ENCODE data around the gene ATRX. TPM values are rescaled to one million over a fixed set of nuclear protein-coding genes. Genes with fewer than 3 reads are reported as not detected.

ATRX gene
- polyA plus RNA-seq, 1 of the 3 experiments (the other 2 are of a cell fraction), result 27.6 TPM

DNA sequence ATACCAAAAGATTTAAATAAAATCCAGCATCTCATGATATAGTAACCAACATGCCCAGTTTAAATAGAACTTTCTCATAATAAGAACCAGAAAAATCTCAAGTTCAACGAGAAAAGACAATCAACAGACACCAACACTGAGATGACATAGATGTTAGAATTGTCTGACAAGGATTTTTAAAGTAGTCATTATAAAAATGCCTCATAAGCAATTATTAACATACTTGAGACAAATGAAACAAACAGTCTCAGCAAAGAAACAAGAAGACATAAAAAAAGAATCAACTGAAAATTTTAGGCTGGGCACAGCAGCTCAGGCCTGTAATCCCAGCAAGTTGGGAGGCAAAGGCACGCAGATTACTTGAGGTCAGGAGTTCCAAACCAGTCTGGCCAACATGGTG, 220.7 kb downstream of the ATRX start:
- no peaks in the 10 kb centered on the region for H3K4me1 ChIP-seq (ENCODE audit: control insufficient read depth in 1 of 2, insufficient read depth in 2 of 2, low read depth in 1 of 2, low read length in 1 of 2)
- no peak overlapping the region for H3K4me3 ChIP-seq (ENCODE audit: low read depth in 2 of 2, low read length in 1 of 2)
- H4K20me1 ChIP-seq (ENCODE audit: insufficient read depth), result no peaks in the 10 kb centered on the region
- no peaks in the 10 kb centered on the region for H3F3A ChIP-seq (replicated peaks; ENCODE audit: insufficient read depth)
- ChIA-PET CTCF (interaction anchor here (0.9 to 1.1 kb wide), 2 partner anchors 11 to 65 kb away, joined by 3 read pairs; no protein-coding TSS in a partner anchor), POLR2A (no interaction called here)
- no peak overlapping the region for H3K27ac ChIP-seq (ENCODE audit: low read depth in 2 of 2, low read length in 1 of 2)
- no peak overlapping the region for H2AFZ ChIP-seq (ENCODE audit: low read depth)
- TF ChIP-seq YY1 (IDR thresholded peaks at IDR 0.05; ENCODE audit: low read depth) (no peak), RCOR1 (IDR thresholded peaks at IDR 0.05; ENCODE audit: low read length) (no peak), FOSL2 (IDR thresholded peaks at IDR 0.05; ENCODE audit: borderline replicate concordance, low read depth) (no peak), RAD21 (IDR thresholded peaks at IDR 0.05; ENCODE audit: low read length) (no peak), RFX5 (IDR thresholded peaks at IDR 0.05; ENCODE audit: low read length) (no peak), ELF1 (IDR thresholded peaks at IDR 0.05) (no peak), NRF1 (IDR thresholded peaks at IDR 0.05; ENCODE audit: low read depth, low read length) (no peak), GATA2 (CRISPR knock-in tag; IDR thresholded peaks at IDR 0.05) (no peak), EP300 (IDR thresholded peaks at IDR 0.05; ENCODE audit: borderline replicate concordance in 1 of 2, low read depth in 1 of 2, low read length in 1 of 2) (no peak), MXI1 (IDR thresholded peaks at IDR 0.05; ENCODE audit: low read depth, low read length) (no peak), EZH2phosphoT487 (IDR thresholded peaks at IDR 0.05; ENCODE audit: borderline replicate concordance, low read depth) (no peak), FOXJ3 (CRISPR knock-in tag; IDR thresholded peaks at IDR 0.05) (no peak), JUND (IDR thresholded peaks at IDR 0.05) (no peak)
- TF ChIP-seq, protein P1, sequence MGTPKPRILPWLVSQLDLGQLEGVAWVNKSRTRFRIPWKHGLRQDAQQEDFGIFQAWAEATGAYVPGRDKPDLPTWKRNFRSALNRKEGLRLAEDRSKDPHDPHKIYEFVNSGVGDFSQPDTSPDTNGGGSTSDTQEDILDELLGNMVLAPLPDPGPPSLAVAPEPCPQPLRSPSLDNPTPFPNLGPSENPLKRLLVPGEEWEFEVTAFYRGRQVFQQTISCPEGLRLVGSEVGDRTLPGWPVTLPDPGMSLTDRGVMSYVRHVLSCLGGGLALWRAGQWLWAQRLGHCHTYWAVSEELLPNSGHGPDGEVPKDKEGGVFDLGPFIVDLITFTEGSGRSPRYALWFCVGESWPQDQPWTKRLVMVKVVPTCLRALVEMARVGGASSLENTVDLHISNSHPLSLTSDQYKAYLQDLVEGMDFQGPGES (IDR thresholded peaks at IDR 0.05; ENCODE audit: low read depth, low read length), result no peak
- TF ChIP-seq, protein P2, sequence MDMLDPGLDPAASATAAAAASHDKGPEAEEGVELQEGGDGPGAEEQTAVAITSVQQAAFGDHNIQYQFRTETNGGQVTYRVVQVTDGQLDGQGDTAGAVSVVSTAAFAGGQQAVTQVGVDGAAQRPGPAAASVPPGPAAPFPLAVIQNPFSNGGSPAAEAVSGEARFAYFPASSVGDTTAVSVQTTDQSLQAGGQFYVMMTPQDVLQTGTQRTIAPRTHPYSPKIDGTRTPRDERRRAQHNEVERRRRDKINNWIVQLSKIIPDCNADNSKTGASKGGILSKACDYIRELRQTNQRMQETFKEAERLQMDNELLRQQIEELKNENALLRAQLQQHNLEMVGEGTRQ (IDR thresholded peaks at IDR 0.05; ENCODE audit: borderline replicate concordance, low read depth, low read length), result no peak
- TF ChIP-seq, protein P3, sequence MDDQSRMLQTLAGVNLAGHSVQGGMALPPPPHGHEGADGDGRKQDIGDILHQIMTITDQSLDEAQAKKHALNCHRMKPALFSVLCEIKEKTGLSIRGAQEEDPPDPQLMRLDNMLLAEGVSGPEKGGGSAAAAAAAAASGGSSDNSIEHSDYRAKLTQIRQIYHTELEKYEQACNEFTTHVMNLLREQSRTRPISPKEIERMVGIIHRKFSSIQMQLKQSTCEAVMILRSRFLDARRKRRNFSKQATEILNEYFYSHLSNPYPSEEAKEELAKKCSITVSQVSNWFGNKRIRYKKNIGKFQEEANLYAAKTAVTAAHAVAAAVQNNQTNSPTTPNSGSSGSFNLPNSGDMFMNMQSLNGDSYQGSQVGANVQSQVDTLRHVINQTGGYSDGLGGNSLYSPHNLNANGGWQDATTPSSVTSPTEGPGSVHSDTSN (IDR thresholded peaks at IDR 0.05), result no peak
- TF ChIP-seq, protein P4, sequence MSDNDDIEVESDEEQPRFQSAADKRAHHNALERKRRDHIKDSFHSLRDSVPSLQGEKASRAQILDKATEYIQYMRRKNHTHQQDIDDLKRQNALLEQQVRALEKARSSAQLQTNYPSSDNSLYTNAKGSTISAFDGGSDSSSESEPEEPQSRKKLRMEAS (IDR thresholded peaks at IDR 0.05; ENCODE audit: low read depth), result no peak
- TF ChIP-seq, protein P5, sequence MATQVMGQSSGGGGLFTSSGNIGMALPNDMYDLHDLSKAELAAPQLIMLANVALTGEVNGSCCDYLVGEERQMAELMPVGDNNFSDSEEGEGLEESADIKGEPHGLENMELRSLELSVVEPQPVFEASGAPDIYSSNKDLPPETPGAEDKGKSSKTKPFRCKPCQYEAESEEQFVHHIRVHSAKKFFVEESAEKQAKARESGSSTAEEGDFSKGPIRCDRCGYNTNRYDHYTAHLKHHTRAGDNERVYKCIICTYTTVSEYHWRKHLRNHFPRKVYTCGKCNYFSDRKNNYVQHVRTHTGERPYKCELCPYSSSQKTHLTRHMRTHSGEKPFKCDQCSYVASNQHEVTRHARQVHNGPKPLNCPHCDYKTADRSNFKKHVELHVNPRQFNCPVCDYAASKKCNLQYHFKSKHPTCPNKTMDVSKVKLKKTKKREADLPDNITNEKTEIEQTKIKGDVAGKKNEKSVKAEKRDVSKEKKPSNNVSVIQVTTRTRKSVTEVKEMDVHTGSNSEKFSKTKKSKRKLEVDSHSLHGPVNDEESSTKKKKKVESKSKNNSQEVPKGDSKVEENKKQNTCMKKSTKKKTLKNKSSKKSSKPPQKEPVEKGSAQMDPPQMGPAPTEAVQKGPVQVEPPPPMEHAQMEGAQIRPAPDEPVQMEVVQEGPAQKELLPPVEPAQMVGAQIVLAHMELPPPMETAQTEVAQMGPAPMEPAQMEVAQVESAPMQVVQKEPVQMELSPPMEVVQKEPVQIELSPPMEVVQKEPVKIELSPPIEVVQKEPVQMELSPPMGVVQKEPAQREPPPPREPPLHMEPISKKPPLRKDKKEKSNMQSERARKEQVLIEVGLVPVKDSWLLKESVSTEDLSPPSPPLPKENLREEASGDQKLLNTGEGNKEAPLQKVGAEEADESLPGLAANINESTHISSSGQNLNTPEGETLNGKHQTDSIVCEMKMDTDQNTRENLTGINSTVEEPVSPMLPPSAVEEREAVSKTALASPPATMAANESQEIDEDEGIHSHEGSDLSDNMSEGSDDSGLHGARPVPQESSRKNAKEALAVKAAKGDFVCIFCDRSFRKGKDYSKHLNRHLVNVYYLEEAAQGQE (IDR thresholded peaks at IDR 0.05; ENCODE audit: low read depth, low read length), result no peak
- TF ChIP-seq, protein P6, sequence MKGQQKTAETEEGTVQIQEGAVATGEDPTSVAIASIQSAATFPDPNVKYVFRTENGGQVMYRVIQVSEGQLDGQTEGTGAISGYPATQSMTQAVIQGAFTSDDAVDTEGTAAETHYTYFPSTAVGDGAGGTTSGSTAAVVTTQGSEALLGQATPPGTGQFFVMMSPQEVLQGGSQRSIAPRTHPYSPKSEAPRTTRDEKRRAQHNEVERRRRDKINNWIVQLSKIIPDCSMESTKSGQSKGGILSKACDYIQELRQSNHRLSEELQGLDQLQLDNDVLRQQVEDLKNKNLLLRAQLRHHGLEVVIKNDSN (IDR thresholded peaks at IDR 0.05; ENCODE audit: borderline replicate concordance, low read depth), result no peak
- TF ChIP-seq, protein P7, sequence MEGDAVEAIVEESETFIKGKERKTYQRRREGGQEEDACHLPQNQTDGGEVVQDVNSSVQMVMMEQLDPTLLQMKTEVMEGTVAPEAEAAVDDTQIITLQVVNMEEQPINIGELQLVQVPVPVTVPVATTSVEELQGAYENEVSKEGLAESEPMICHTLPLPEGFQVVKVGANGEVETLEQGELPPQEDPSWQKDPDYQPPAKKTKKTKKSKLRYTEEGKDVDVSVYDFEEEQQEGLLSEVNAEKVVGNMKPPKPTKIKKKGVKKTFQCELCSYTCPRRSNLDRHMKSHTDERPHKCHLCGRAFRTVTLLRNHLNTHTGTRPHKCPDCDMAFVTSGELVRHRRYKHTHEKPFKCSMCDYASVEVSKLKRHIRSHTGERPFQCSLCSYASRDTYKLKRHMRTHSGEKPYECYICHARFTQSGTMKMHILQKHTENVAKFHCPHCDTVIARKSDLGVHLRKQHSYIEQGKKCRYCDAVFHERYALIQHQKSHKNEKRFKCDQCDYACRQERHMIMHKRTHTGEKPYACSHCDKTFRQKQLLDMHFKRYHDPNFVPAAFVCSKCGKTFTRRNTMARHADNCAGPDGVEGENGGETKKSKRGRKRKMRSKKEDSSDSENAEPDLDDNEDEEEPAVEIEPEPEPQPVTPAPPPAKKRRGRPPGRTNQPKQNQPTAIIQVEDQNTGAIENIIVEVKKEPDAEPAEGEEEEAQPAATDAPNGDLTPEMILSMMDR (IDR thresholded peaks at IDR 0.05), result no peak
- H3K4me2 ChIP-seq, result no peak overlapping the region
- H3K36me3 ChIP-seq (replicated peaks in 1 of 2; ENCODE audit: control insufficient read depth in 1 of 2, insufficient read depth in 2 of 2, low read length in 1 of 2), result peaks cover 9 to 69% of the 10 kb centered on the region in 2 experiments
- no peak overlapping the region for H3K9ac ChIP-seq
- H3K27me3 ChIP-seq (ENCODE audit: insufficient read depth), result no peaks in the 10 kb centered on the region
- peaks cover 12% of the 10 kb centered on the region; the same call in 1 of the 2 replicates for H3K9me3 ChIP-seq
- peaks cover 12% of the 10 kb centered on the region; the same call in 1 of the 2 replicates for H3K79me2 ChIP-seq (ENCODE audit: insufficient read depth)
- no peaks in the 10 kb centered on the region for H3K9me2 ChIP-seq
- 69% methylated on average over 2 of the region's 2 CpGs for WGBS (ENCODE audit: low lambda C conversion rate)
- DNase-seq, result no peak

Data from SK-N-SH (cell line).